ENCODE measurements around the gene FBXO11. TPM values are rescaled to one million over a fixed set of nuclear protein-coding genes. Genes with fewer than 3 reads are reported as not detected.
"Not testable (repeated sequence)": the region's sequence is repeated elsewhere in the genome, so short reads cannot be mapped to it uniquely, and the experiment has no call there.

FBXO11 gene
- total RNA-seq, 1 donor from 2014 or later = 75.0 TPM

DNA sequence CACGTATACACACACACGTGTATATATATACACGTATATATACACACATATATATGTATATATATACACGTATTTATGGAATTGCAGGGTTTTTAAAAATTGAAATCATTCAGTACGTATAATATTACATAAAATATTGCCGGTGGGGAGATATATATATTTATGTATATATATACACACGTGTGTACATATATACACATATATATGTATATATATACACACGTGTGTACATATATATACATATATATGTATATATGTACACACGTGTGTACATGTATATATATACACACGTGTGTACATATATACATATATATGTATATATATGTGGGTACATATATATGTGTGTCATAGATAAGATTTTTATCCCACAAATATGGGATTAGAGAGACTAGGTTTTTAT is 5.4 kb downstream of the FBXO11 start:
- Histone ChIP-seq H3K9me3 (no peaks in the 10 kb centered on the region), H3K36me3 (no peaks in the 10 kb centered on the region), H3K27me3 (ENCODE audit: low read depth) (no peaks in the 10 kb centered on the region), H3K27ac (no peak overlapping the region), H3K4me3 (no peak overlapping the region), H3K4me1 (peaks cover 69% of the 10 kb centered on the region)
- ATAC-seq (no peak), DNase-seq (no peak)
- intact Hi-C loops (cut with DNase I) = no loop called here
- TF ChIP-seq, protein P1, sequence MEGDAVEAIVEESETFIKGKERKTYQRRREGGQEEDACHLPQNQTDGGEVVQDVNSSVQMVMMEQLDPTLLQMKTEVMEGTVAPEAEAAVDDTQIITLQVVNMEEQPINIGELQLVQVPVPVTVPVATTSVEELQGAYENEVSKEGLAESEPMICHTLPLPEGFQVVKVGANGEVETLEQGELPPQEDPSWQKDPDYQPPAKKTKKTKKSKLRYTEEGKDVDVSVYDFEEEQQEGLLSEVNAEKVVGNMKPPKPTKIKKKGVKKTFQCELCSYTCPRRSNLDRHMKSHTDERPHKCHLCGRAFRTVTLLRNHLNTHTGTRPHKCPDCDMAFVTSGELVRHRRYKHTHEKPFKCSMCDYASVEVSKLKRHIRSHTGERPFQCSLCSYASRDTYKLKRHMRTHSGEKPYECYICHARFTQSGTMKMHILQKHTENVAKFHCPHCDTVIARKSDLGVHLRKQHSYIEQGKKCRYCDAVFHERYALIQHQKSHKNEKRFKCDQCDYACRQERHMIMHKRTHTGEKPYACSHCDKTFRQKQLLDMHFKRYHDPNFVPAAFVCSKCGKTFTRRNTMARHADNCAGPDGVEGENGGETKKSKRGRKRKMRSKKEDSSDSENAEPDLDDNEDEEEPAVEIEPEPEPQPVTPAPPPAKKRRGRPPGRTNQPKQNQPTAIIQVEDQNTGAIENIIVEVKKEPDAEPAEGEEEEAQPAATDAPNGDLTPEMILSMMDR (IDR thresholded peaks at IDR 0.05) = no peak

DNA sequence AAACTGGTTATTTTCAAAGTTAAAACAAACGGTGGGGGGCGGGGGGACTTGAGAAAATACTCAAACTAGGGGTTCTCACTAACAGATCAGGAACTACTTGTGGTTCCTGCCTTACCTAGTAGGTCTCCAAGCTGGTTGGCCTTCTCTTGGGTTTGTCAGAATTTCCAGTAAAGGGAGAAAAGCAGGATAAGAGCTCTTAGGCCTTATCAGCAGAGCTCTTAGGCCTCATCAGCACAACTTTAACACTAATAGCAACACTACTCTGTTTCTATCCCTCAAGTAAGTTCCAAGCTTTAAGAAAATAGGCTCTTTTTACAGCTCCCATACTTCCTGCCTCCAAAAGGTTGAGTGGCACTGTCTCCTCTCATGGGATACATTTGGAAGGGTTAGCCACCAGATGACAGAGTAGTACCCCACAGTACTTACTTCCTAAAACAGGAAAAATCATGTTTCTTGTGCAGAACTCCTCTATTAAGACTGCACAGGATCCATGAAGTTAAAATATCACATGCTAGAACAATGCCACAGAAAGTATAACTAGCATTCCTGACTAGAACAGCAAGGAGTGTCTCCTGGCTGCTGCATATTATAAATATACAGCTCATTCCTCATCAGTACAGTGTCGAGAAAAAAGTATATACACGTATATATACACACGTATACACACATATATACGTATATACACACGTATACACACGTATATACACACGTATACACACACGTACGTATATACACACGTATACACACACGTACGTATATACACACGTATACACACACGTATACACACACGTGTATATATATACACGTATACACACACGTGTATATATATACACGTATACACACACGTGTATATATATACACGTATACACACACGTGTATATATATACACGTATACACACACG is 6.1 kb downstream of the FBXO11 start:
- Histone ChIP-seq H3K9me3 (no peaks in the 10 kb centered on the region), H3K4me3 (no peak overlapping the region), H3K27me3 (ENCODE audit: low read depth) (no peaks in the 10 kb centered on the region), H3K27ac (peak overlapping the region; percentile 57), H3K4me1 (peaks cover 76% of the 10 kb centered on the region), H3K36me3 (no peaks in the 10 kb centered on the region)
- ATAC-seq = peak; percentile 72 to 86
- intact Hi-C loops (cut with DNase I) = no loop called here
- DNase-seq = no peak
- TF ChIP-seq, protein P1 (IDR thresholded peaks at IDR 0.05) = no peak

DNA sequence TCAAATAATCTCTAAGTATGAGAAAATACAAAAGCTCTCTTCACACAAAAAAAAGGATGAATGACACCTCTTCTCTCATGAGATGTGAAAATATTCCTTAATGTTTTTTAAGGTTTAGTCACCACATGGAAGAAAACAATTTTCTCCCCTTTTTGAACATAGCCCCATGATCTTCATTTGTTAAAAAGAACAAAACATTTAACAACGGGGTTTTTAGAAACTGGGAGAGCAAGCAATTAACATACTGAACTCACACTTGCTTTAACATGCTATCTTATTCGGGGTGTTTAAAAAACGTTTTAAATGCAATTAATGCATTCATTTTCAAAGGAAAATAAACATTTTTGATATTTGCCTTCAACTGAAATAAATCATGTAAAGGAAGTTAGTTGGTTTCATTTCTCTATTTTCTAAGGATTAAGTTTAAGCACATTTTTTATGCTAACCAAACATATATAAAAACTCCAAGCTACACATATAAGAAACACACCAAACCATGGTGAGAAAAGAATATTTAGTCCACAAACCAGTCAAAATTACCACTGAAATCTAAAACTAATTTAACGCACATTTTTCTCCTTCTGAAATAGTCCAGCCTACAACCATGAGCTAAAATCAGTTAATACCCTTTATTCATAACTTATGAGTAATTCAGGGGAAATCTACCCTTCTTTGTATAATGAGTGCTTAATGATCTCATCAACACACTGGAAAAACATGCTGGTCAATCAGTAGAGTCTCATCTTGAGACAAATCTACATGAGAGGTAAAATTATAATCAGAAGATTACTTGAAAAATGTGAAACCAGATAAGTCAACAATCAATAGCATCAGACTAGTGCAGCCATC is 8.2 kb downstream of the FBXO11 start:
- no peaks in the 10 kb centered on the region for H3K9me3 ChIP-seq
- ATAC-seq (no peak), DNase-seq (no peak)
- H3K36me3 ChIP-seq = no peaks in the 10 kb centered on the region
- TF ChIP-seq, protein P1 (IDR thresholded peaks at IDR 0.05) = no peak
- H3K4me1 ChIP-seq = peaks cover 89% of the 10 kb centered on the region
- intact Hi-C loops (cut with DNase I) = no loop called here
- H3K4me3 ChIP-seq = no peak overlapping the region
- no peaks in the 10 kb centered on the region for H3K27me3 ChIP-seq (ENCODE audit: low read depth)
- no peak overlapping the region for H3K27ac ChIP-seq

DNA sequence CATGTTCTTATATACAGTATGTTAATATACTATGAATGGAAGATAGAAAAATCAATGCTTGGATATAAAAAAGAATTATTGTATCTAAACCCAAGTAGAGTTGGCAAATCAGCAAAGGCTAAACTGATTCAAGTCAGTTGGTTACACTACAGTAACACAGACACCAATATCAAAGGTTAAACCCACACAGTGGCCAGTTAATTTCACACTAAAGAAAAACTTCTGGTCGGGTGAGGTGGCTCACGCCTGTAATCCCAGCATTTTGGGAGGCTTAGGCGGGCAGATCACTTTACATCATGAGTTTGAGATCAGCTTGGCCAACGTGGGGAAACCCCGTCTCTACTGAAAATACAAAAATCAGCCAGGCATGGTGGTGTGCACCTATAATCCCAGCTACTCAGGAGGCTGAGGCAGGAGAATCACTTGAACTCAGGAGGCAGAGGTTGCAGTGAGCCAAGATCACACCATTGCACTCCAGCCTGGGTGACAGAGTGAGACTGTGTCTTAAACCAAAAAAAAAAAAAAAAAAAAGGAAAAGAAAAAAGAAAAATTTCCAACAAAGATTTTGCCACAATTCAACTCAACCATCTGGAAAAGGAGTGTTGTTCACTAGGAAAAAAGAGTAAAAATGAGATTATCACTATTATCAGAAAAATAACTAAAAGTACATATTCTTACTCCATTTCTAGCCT is 9.0 kb downstream of the FBXO11 start:
- DNase-seq; ATAC-seq; H3K27ac ChIP-seq; intact Hi-C loops (cut with DNase I); H3K9me3 ChIP-seq; H3K4me3 ChIP-seq; H3K27me3 ChIP-seq (ENCODE audit: low read depth); H3K36me3 ChIP-seq: not testable (repeated sequence)
- H3K4me1 ChIP-seq = peaks cover 89% of the 10 kb centered on the region

DNA sequence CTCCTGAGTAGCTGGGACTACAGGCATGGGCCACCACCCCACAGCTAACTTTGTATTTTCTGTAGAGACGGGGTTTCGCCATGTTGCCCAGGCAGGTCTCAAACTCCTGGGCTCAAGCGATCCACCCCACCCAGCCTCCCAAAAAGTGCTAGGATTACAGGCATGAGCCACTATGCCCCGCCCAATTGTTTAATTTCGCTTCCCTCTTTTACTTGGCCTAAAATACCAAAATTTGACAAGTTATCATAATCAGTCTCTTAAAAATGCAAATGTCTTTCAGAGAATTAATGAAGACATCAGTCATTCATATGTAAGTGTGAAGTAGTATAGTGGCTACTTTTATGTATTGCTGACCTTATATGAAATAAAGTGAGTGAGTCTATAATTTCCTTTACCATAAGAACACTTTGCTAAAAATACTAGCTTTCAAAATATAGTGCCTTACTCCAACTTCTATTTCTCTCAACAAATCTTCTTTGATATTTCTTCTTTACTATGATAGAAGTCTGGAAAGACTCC is 9.8 kb downstream of the FBXO11 start:
- TF ChIP-seq, protein P1 (IDR thresholded peaks at IDR 0.05) = no peak
- intact Hi-C loops (cut with DNase I) = no loop called here
- no peaks in the 10 kb centered on the region for H3K9me3 ChIP-seq
- ATAC-seq = no peak
- H3K4me3 ChIP-seq = no peak overlapping the region
- peaks cover 82% of the 10 kb centered on the region for H3K4me1 ChIP-seq
- H3K27ac ChIP-seq = no peak overlapping the region
- no peaks in the 10 kb centered on the region for H3K36me3 ChIP-seq
- no peak for DNase-seq
- no peaks in the 10 kb centered on the region for H3K27me3 ChIP-seq (ENCODE audit: low read depth)

Data from lower lobe of right lung (tissue), 2 donors.